Adrenal gland (tissue), 12 donors: ENCODE measurements around the gene RSBN1. TPM values are rescaled to one million over a fixed set of nuclear protein-coding genes. Genes with fewer than 3 reads are reported as not detected.

Experiments
- DNase-seq, 7 donors: peaks; one replicate each; pipeline ENCODE4 v3.0.0-alpha.2; 2019 to 2020
- H3K27ac ChIP-seq, 5 donors: fragments of 200-600 bp; sonication (generic) in 4 of 5; 1 replicate in 3 of 5; 2 replicates in 2 of 5; pipeline versions ENCODE4 v1.5.1 to v1.8.0; 2016 to 2020; ENCODE audit warnings: mild to moderate bottlenecking in 1 of 5
- H3K27me3 ChIP-seq: fragments of 200-600 bp; 2 replicates; pipeline ENCODE4 v1.8.0; 2021
- H3K36me3 ChIP-seq, 2 donors: fragments of 200-600 bp; replicated peaks in 1 of 2; 1 replicate in 1 of 2; 2 replicates in 1 of 2; pipeline versions ENCODE4 v1.5.1 to v1.8.0; 2018 to 2022
- H3K4me1 ChIP-seq, 2 donors: fragments of 200-600 bp; replicated peaks in 1 of 2; 1 replicate in 1 of 2; 2 replicates in 1 of 2; pipeline versions ENCODE4 v1.5.1 to v1.8.0; 2018 to 2021
- H3K4me3 ChIP-seq, 4 donors: fragments of 200-600 bp; sonication (generic) in 3 of 4; one replicate each; pipeline ENCODE4 v1.5.1; 2016 to 2018
- H3K9me3 ChIP-seq, 3 donors: fragments of 200-600 bp; sonication (generic) in 1 of 3; replicated peaks in 1 of 3; 1 replicate in 2 of 3; 2 replicates in 1 of 3; pipeline versions ENCODE4 v1.5.1 to v1.8.0; 2016 to 2021
- CTCF ChIP-seq, 6 experiments: fragments of 450-650 bp in 4 of 6; fragments of 200-600 bp in 2 of 6; sonication (generic) in 1 of 6; IDR thresholded peaks; 1 replicate in 5 of 6; 2 replicates in 1 of 6; pipeline versions ENCODE4 v1.5.1 to v1.8.0; 2016 to 2021; ENCODE audit warnings: antibody characterized with exemption in 6 of 6, mild to moderate bottlenecking in 2 of 6, moderate library complexity in 1 of 6
- POLR2A ChIP-seq, 2 donors: fragments of 450-650 bp; IDR thresholded peaks; one replicate each; pipeline ENCODE4 v1.6.1; 2017; ENCODE audit warnings: antibody characterized with exemption in 2 of 2, mild to moderate bottlenecking in 2 of 2, moderate library complexity in 1 of 2
- WGBS, 4 donors: extraction: QIAGEN DNeasy Blood & Tissue Kit in 2 of 4; methylation state at CpG; one replicate each; pipeline versions ENCODE4 v1.1.5 to v1.1.7; 2013 to 2017; 5-methylcytosine and 5-hydroxymethylcytosine counted together
- intact Hi-C, 2 donors: fragments of 100-400 bp; cut with DNase I; formaldehyde crosslinking; loops; one replicate each; pipeline versions ENCODE4 v1.14.1 to v1.15.0; 2022 to 2023
- polyA plus RNA-seq, 3 donors: library from polyadenylated mRNA; stranded (reverse); fragments of 200-250 nt in 2 of 3; fragments of 350-450 nt in 1 of 3; fragmentation: Illumina TruSeq in 1 of 3; extraction: RNeasy Lipid Tissue Mini Kit (QIAGEN cat#74804) in 1 of 3; gene quantifications; one replicate each; pipeline ENCODE4 v1.2.3, GENCODE V29; 2013 to 2014
- total RNA-seq, 9 donors: library from RNA; depleted of rRNA in 4 of 9; stranded (reverse); fragments of >200 nt in 4 of 9; fragments of 120-200 nt in 1 of 9; fragmentation: NEBNext Ultra II Directional in 1 of 9; extraction: Animal tissue kit (Norgen Biotek cat#: 25700) in 1 of 9; gene quantifications; one replicate each; pipeline versions ENCODE4 v1.1.0 to v1.2.4, GENCODE V29; 2013 to 2023
- donor health status: healthy with polysubstance abuse.
- donor health status: Bipolar disorder and iron deficiency.
- donor health status: DM: yes; HTN: yes; CAD: no.
- donor health status: DM: no; HTN: no; CAD: no.
- donor health status: DM: no; HTN: no; CAD: no.
- donor health status: DM: yes; HTN: yes; CAD: no.

RSBN1 gene
- total and polyA plus RNA-seq, 12 donors = 3.9 to 33.0 (median 15.4) TPM

- TF ChIP-seq CTCF (IDR thresholded peaks at IDR 0.05) = no peak
- TF ChIP-seq POLR2A (IDR thresholded peaks at IDR 0.05) = no peak
- intact Hi-C loops = no loop called here
- H3K27ac ChIP-seq = peak overlapping the region in 1 of 5 donors; percentile 15
- H3K4me3 ChIP-seq = peak overlapping the region in 1 of 4 donors; percentile 5
- no peaks in the 10 kb centered on the region for H3K27me3 ChIP-seq
- no peaks in the 10 kb centered on the region for H3K36me3 ChIP-seq
- DNase-seq = no peak
- H3K4me1 ChIP-seq = no peaks in the 10 kb centered on the region
- 59 to 68% (median 64%) methylated on average over 3 of the region's 3 CpGs for WGBS, 4 donors
- H3K9me3 ChIP-seq = no peaks in the 10 kb centered on the region
Observed at GRCh38 chr1:113859478-113860175, 47.4 kb upstream of the RSBN1 start.

- no peaks in the 10 kb centered on the region for H3K4me1 ChIP-seq
- no peak for DNase-seq
- WGBS, 4 donors = 78 to 85% (median 81%) methylated on average over 1 of the region's 1 CpG
- H3K36me3 ChIP-seq = no peaks in the 10 kb centered on the region
- no peak overlapping the region for H3K27ac ChIP-seq
- TF ChIP-seq POLR2A (IDR thresholded peaks at IDR 0.05) = no peak
- intact Hi-C loops = no loop called here
- H3K27me3 ChIP-seq = no peaks in the 10 kb centered on the region
- no peaks in the 10 kb centered on the region for H3K9me3 ChIP-seq
- H3K4me3 ChIP-seq = no peak overlapping the region
Observed at GRCh38 chr1:113858982-113859381, 46.7 kb upstream of the RSBN1 start.

GRCh38 chr1:113858418-113858817 lies 46.1 kb upstream of the RSBN1 start:
- intact Hi-C loops = no loop called here
- H3K27me3 ChIP-seq = no peaks in the 10 kb centered on the region
- 71 to 82% (median 81%) methylated on average over 3 of the region's 3 CpGs for WGBS, 4 donors
- H3K4me3 ChIP-seq = no peak overlapping the region
- no peaks in the 10 kb centered on the region for H3K4me1 ChIP-seq
- H3K36me3 ChIP-seq = no peaks in the 10 kb centered on the region
- no peaks in the 10 kb centered on the region for H3K9me3 ChIP-seq
- no peak overlapping the region for H3K27ac ChIP-seq
- no peak for DNase-seq
- TF ChIP-seq POLR2A (IDR thresholded peaks at IDR 0.05) (no peak), CTCF (IDR thresholded peaks at IDR 0.05) (no peak)

GRCh38 chr1:113857776-113858175 lies 45.5 kb upstream of the RSBN1 start:
- 56 to 66% (median 59%) methylated on average over 3 of the region's 3 CpGs for WGBS, 4 donors

More at GRCh38 chr1:113857776-113858175, 45.5 kb upstream of the RSBN1 start:
- intact Hi-C loops = no loop called here
- DNase-seq = no peak
- no peaks in the 10 kb centered on the region for H3K9me3 ChIP-seq
- no peaks in the 10 kb centered on the region for H3K4me1 ChIP-seq
- no peak overlapping the region for H3K4me3 ChIP-seq
- no peak overlapping the region for H3K27ac ChIP-seq
- no peaks in the 10 kb centered on the region for H3K27me3 ChIP-seq
- H3K36me3 ChIP-seq = no peaks in the 10 kb centered on the region
- TF ChIP-seq CTCF (IDR thresholded peaks at IDR 0.05) (no peak), POLR2A (IDR thresholded peaks at IDR 0.05) (no peak)
